WI38 (cell line): ENCODE results near the gene PMEPA1.

Experiments used
- H3K4me3 ChIP-seq: 2 replicates; pipeline ENCODE4 v1.5.1; 2011; ENCODE audit warnings: low read depth, mild to moderate bottlenecking, control low read depth, low read length
- TF ChIP-seq, protein P1 (sequence below): IDR thresholded peaks from 2 replicates; pipeline ENCODE4 v1.5.1; 2012; ENCODE audit warnings: low read depth, mild to moderate bottlenecking, control low read depth, low read length

The PMEPA1 gene

GRCh38 chr20:57665589-57665971, 44.2 kb downstream of the PMEPA1 start:
- TF ChIP-seq, protein P1, sequence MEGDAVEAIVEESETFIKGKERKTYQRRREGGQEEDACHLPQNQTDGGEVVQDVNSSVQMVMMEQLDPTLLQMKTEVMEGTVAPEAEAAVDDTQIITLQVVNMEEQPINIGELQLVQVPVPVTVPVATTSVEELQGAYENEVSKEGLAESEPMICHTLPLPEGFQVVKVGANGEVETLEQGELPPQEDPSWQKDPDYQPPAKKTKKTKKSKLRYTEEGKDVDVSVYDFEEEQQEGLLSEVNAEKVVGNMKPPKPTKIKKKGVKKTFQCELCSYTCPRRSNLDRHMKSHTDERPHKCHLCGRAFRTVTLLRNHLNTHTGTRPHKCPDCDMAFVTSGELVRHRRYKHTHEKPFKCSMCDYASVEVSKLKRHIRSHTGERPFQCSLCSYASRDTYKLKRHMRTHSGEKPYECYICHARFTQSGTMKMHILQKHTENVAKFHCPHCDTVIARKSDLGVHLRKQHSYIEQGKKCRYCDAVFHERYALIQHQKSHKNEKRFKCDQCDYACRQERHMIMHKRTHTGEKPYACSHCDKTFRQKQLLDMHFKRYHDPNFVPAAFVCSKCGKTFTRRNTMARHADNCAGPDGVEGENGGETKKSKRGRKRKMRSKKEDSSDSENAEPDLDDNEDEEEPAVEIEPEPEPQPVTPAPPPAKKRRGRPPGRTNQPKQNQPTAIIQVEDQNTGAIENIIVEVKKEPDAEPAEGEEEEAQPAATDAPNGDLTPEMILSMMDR = no peak
- no peak overlapping the region for H3K4me3 ChIP-seq

- no peak overlapping the region for H3K4me3 ChIP-seq
- TF ChIP-seq, protein P1 = no peak
These were observed 44.8 kb downstream of the PMEPA1 start for GRCh38 chr20:57664924-57665588.

DNA sequence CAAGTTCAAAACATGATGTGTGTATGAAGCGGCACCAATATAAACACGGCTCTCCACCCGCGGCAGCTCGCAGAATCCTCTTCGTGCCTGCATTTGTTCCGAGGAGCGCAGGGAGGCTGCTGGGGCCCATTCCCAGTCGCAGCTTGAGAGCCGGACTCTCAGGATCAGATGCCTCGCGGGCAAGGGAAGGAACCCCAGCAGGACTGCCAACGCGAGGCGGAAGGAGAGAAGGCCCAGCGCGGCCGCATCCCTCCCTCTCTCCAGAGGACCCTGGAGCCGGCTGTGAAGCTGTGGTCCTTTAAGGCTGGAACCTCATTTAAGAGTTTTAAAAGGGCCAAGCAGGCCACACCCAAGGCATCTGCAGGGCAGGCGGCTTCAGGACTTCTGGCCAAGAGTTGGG, 45.3 kb downstream of the PMEPA1 start:
- TF ChIP-seq, protein P1 = no peak
- H3K4me3 ChIP-seq = no peak overlapping the region

DNA sequence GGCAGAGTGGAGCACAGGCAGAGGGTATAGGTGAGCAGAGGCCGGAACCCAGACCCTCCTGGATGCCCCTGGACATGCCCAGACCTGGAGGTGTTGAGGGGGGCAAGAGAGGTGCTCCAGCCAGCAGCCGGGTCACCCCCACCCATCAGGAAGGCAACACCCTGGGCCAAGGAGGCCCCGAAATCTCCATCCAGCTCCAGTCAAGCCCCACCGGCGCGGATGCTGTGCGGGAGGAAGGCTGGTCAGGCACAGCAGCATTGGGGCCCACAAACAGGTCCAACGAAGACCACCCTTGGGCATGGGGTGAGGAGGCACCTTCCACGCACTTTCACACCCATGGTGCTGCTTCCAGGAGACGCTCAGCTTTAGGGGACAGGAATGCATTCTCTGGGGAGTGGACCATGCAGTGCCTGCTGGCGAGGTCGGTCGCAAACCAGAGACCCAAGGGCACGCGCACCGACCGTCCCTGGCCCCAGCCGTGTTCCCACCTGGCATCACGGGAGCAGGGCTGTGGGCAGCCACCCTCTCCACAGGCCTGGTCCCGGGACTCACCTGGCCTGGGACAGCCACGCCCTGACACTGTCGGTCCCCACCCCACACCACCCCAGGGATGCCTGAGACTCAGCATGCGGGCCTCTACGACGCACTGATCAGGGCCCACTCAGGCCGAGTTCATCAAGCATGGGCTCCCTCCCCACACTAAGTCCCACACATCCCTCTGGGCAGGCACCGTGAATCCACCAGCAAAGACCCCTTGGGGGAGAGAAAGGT, 45.9 kb downstream of the PMEPA1 start:
- TF ChIP-seq, protein P1 = no peak
- H3K4me3 ChIP-seq = no peak overlapping the region

- no peak overlapping the region for H3K4me3 ChIP-seq
- TF ChIP-seq, protein P1 = no peak
These were observed 46.6 kb downstream of the PMEPA1 start for GRCh38 chr20:57663241-57663640.

DNA sequence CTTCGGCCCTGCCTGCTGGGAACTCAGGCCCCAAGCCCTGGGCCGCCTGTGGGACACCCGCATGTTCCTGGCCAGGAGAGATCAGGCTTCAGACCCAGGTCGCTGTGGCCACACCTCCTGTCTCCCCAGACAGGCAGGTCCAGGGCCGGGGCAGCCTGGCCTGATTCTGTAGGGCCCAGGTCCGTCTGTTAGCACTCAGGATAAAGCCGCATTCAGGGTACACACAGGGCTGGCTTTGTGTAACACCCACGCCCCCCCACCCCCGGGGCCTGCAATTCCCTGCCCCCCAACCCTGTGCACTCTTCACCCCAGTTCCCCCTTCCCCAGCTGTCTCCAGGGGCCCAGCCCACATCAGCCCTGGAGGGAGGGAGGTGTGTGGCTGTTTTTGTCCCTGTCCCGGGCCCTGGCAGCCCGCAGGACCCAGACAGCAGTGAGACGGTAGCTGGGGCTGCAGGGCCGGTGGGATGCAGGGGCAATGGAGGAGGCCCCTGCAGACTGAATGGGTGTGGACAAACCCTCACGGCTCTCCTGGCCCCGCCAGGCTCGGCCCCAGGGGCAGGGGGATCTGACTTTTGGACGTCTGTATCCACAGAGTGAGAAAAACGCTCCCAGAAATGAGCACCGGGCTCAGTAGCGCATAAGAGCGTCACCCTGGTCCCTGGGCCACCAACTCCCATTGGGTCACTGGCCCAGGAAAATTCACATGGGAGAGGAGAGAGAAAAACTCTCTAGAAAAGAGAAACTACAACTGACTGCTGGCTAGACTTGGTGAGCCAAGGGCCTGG, 47.2 kb downstream of the PMEPA1 start:
- TF ChIP-seq, protein P1 = no peak
- no peak overlapping the region for H3K4me3 ChIP-seq
